Measurements from ENCODE around the gene KDM6B. TPM values are rescaled to one million over a fixed set of nuclear protein-coding genes. Genes with fewer than 3 reads are reported as not detected.

The KDM6B gene
- total RNA-seq, 1 donor from 2014 or later, result 1.0 TPM

GRCh38 chr17:7841396-7841914 is 7.4 kb downstream of the KDM6B start:
- peak; percentile 78 to 96 for DNase-seq (ENCODE audit: low read depth in 2 of 2)

- peak; percentile 77 to 86 for DNase-seq (ENCODE audit: low read depth in 2 of 2)
These were observed 7.9 kb downstream of the KDM6B start for GRCh38 chr17:7841915-7842379.

GRCh38 chr17:7842380-7843256 is 8.6 kb downstream of the KDM6B start:
- DNase-seq (ENCODE audit: low read depth in 2 of 2), result peak; percentile 95 to 98

GRCh38 chr17:7843257-7843535 is 9.2 kb downstream of the KDM6B start:
- DNase-seq (ENCODE audit: low read depth in 2 of 2), result no peak

GRCh38 chr17:7843536-7844291 is 9.7 kb downstream of the KDM6B start:
- DNase-seq (ENCODE audit: low read depth in 2 of 2), result peak; percentile 82 to 94

- peak; percentile 90 to 96 for DNase-seq (ENCODE audit: low read depth in 2 of 2)
These were observed 10.5 kb downstream of the KDM6B start for GRCh38 chr17:7844292-7845154.

- DNase-seq (ENCODE audit: low read depth in 2 of 2), result no peak
These were observed 11.5 kb downstream of the KDM6B start for GRCh38 chr17:7845359-7846062.

- DNase-seq (ENCODE audit: low read depth in 2 of 2), result no peak
These were observed 12.2 kb downstream of the KDM6B start for GRCh38 chr17:7846063-7846735.

- DNase-seq (ENCODE audit: low read depth in 2 of 2), result no peak
These were observed 13.0 kb downstream of the KDM6B start for GRCh38 chr17:7846765-7847661.

- DNase-seq (ENCODE audit: low read depth in 2 of 2), result no peak
These were observed 14.1 kb downstream of the KDM6B start for GRCh38 chr17:7848131-7848579.

- no peak for DNase-seq (ENCODE audit: low read depth in 2 of 2)
These were observed 14.7 kb downstream of the KDM6B start for GRCh38 chr17:7848739-7849129.

GRCh38 chr17:7849130-7849750 is 15.2 kb downstream of the KDM6B start:
- DNase-seq (ENCODE audit: low read depth in 2 of 2), result no peak

GRCh38 chr17:7849751-7850504 is 15.9 kb downstream of the KDM6B start:
- DNase-seq (ENCODE audit: low read depth in 2 of 2), result no peak

- DNase-seq (ENCODE audit: low read depth in 2 of 2), result no peak
These were observed 16.9 kb downstream of the KDM6B start for GRCh38 chr17:7850701-7851437.

- DNase-seq (ENCODE audit: low read depth in 2 of 2), result peak; percentile 83 to 93
These were observed 17.6 kb downstream of the KDM6B start for GRCh38 chr17:7851438-7852261.

- DNase-seq (ENCODE audit: low read depth in 2 of 2), result no peak
These were observed 18.2 kb downstream of the KDM6B start for GRCh38 chr17:7852262-7852670.
